Measurements from ENCODE around the gene CRTAC1.

GRCh38 chr10:97842656-97843280, 187.7 kb downstream of the CRTAC1 start:
- no peak for TF ChIP-seq CTCF (IDR thresholded peaks at IDR 0.05; ENCODE audit: insufficient read depth, low read length)
- TF ChIP-seq SPI1 (IDR thresholded peaks at IDR 0.05; ENCODE audit: borderline replicate concordance, low read depth), result no peak

Data from HL-60 (cell line).